Measurements from ENCODE around the gene WWOX. TPM values are rescaled to one million over a fixed set of nuclear protein-coding genes. Genes with fewer than 3 reads are reported as not detected.

The WWOX gene
- total RNA-seq, 2 donors from 2014 or later = 33.8 to 82.5 TPM

- no peak for ATAC-seq (ENCODE audit: insufficient number of reproducible peaks, low FRiP score, low read depth)
- no peak for DNase-seq (ENCODE audit: low spot score)
- TF ChIP-seq CTCF (IDR thresholded peaks at IDR 0.05) = no peak
- no peak overlapping the region for H3K4me3 ChIP-seq
- H3K9me3 ChIP-seq = no peaks in the 10 kb centered on the region
- H3K27me3 ChIP-seq (replicated peaks; ENCODE audit: insufficient read depth) = no peaks in the 10 kb centered on the region
- H3K27ac ChIP-seq = no peak overlapping the region
- H3K36me3 ChIP-seq = no peaks in the 10 kb centered on the region
- H3K4me1 ChIP-seq (ENCODE audit: control insufficient read depth in 1 of 2, low read depth in 2 of 2) = no peaks in the 10 kb centered on the region
Measured at GRCh38 chr16:78163772-78164670, 64.6 kb downstream of the WWOX start.

DNA sequence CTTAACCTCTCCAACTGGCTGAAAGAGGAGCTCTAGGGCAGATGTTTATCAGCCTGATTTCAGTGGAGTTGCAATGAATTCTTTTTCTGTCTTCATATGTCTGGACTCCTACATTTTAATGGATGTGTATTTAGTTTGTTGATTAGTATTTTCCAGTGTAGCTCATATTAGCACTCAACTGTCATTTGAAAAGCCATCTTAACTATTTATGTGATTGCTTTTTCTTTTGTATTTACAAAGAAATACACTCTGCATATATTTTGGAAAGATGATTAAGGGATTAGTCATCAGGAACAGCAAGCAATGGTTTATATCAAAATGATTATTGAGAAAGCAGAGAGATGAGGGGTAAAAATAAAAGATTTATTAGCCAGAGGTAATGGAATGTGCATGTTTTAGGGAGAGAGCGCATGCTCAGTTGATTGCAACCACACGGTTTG, 71.1 kb downstream of the WWOX start:
- no peak for TF ChIP-seq CTCF (IDR thresholded peaks at IDR 0.05)
- no peak for DNase-seq (ENCODE audit: low spot score)
- no peaks in the 10 kb centered on the region for H3K4me1 ChIP-seq (ENCODE audit: control insufficient read depth in 1 of 2, low read depth in 2 of 2)
- no peak overlapping the region for H3K4me3 ChIP-seq
- H3K9me3 ChIP-seq = no peaks in the 10 kb centered on the region
- no peaks in the 10 kb centered on the region for H3K27me3 ChIP-seq (replicated peaks; ENCODE audit: insufficient read depth)
- H3K27ac ChIP-seq = no peak overlapping the region
- H3K36me3 ChIP-seq = no peaks in the 10 kb centered on the region
- no peak for ATAC-seq (ENCODE audit: insufficient number of reproducible peaks, low FRiP score, low read depth)

GRCh38 chr16:78175287-78175686, 75.8 kb downstream of the WWOX start:
- H3K36me3 ChIP-seq = no peaks in the 10 kb centered on the region
- H3K4me3 ChIP-seq = no peak overlapping the region
- H3K27me3 ChIP-seq (replicated peaks; ENCODE audit: insufficient read depth) = no peaks in the 10 kb centered on the region
- H3K9me3 ChIP-seq = no peaks in the 10 kb centered on the region
- TF ChIP-seq CTCF (IDR thresholded peaks at IDR 0.05) = no peak
- ATAC-seq (ENCODE audit: insufficient number of reproducible peaks, low FRiP score, low read depth) (no peak), DNase-seq (ENCODE audit: low spot score) (no peak)
- H3K27ac ChIP-seq = no peak overlapping the region
- no peaks in the 10 kb centered on the region for H3K4me1 ChIP-seq (ENCODE audit: control insufficient read depth in 1 of 2, low read depth in 2 of 2)

DNA sequence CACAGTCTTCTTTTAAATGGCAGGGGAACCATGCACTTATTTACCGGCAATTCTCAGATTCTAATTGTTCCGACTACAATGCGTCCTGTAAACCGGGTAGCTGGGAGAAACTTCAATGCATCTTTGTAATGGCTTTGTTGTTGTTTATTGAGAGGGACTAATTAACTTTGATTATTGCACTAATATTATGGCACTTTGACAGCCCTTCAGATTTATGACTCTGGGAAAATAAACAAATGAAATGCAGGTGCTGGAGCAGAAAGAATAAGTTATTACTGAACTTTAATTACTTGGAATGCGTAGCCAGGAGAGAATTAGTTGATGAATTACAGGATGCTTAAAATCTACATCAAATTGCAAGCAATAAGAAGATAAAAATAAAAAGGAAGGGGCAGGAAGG, 77.0 kb downstream of the WWOX start:
- no peak overlapping the region for H3K27ac ChIP-seq
- TF ChIP-seq CTCF (IDR thresholded peaks at IDR 0.05) = no peak
- ATAC-seq (ENCODE audit: insufficient number of reproducible peaks, low FRiP score, low read depth) = no peak
- H3K36me3 ChIP-seq = no peaks in the 10 kb centered on the region
- no peak for DNase-seq (ENCODE audit: low spot score)
- no peaks in the 10 kb centered on the region for H3K27me3 ChIP-seq (replicated peaks; ENCODE audit: insufficient read depth)
- no peaks in the 10 kb centered on the region for H3K9me3 ChIP-seq
- no peaks in the 10 kb centered on the region for H3K4me1 ChIP-seq (ENCODE audit: control insufficient read depth in 1 of 2, low read depth in 2 of 2)
- no peak overlapping the region for H3K4me3 ChIP-seq

GRCh38 chr16:78177218-78177617, 77.8 kb downstream of the WWOX start:
- no peaks in the 10 kb centered on the region for H3K27me3 ChIP-seq (replicated peaks; ENCODE audit: insufficient read depth)
- no peak for DNase-seq (ENCODE audit: low spot score)
- no peaks in the 10 kb centered on the region for H3K4me1 ChIP-seq (ENCODE audit: control insufficient read depth in 1 of 2, low read depth in 2 of 2)
- H3K9me3 ChIP-seq = no peaks in the 10 kb centered on the region
- H3K27ac ChIP-seq = no peak overlapping the region
- H3K4me3 ChIP-seq = no peak overlapping the region
- ATAC-seq (ENCODE audit: insufficient number of reproducible peaks, low FRiP score, low read depth) = no peak
- no peak for TF ChIP-seq CTCF (IDR thresholded peaks at IDR 0.05)
- H3K36me3 ChIP-seq = no peaks in the 10 kb centered on the region
